Left renal cortex interstitium (tissue), 4 donors: ENCODE results near the gene DOCK2. TPM values are rescaled to one million over a fixed set of nuclear protein-coding genes. Genes with fewer than 3 reads are reported as not detected.

ENCODE experiments used
- DNase-seq, 4 donors: peaks; one replicate each; pipeline ENCODE4 v3.0.0-alpha.2; 2013; ENCODE audit warnings: low read depth in 4 of 4, low spot score in 2 of 4, missing footprints in 1 of 4
- polyA plus RNA-seq, 4 donors: library from polyadenylated mRNA; unstranded; fragments of 120-200 nt; gene quantifications; one replicate each; pipeline ENCODE4 v1.2.1, GENCODE V29; 2013; ENCODE audit not compliant: insufficient read length in 4 of 4

Gene DOCK2
- polyA plus RNA-seq, 4 donors: 2.1 to 3.4 (median 3.0) TPM

DNA sequence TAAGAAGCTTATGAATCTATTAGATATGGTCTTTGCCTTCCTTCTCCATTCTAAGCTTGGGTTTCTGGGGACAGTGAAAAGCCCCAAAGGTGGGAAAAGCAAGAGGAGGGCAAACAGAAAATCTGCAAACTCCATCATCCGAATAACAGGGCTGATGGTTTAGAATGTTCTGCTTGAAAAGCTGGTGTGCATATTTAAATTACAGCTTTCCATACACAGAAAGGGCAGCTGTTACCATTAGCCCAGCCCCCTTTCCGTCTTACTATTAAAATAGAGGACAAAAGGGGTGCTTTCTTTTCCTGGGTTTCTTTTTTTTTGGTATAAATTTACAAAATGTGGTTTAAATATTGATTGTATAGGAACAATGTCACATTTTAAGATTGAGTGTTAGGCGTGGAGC is 321.2 kb downstream of the DOCK2 start:
- no peak for DNase-seq

DNA sequence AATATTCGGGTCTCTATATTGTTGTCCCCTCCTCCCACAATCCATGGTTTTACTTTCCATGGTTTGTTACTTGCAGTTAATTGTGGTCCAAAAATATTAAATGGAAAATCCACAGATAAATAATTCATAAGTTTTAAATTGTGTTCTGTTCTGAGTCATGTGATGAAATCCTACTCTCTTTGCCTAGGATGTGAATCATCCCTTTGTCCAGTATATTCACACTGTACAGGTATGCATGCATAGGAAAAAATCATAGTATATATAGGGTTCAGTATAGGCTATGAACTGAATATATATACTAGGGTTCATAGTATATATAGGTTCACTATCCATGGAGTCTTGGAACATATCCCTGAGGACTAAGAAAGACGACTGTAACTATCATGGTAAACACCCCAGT is 323.6 kb downstream of the DOCK2 start:
- DNase-seq: no peak

DNA sequence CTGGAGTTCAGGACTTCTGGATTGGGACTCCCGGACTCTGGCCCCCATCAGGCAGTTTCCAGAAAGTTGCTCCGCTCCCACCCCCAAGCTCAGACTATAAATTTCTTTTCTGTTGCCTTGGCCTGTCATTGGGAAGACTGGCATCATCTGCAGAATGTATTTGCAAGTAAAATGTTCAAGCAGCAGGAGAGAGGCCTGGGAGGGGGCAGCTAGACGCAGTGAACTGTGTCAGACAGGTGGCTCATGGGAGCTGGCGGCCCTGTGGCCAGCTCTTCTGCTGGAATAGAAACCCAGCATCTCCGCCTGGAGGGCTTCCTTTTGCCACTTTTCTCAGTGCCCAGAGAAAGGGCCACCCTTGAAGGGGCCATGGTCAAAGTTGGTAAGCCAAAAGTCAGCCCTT is 327.2 kb downstream of the DOCK2 start:
- no peak for DNase-seq

DNA sequence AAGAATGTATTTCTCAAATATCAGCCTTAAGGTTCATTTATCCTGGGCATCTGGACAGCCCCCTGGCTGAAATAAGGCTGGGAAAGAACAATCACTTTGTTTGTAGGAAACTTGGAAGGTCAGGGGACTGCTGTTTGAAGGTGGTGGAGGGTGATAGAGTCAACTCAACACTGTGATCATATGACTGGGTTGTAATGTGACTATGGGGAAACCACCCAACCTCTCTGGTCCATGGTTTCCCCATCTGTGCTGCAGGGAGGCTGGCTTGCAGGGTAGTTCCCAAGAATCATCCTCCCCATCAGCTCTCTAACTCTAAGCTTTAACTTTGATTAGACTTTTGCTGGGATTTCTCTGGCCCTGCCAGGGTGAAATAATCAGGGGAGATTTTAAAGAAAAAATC is 333.3 kb downstream of the DOCK2 start:
- no peak for DNase-seq

DNA sequence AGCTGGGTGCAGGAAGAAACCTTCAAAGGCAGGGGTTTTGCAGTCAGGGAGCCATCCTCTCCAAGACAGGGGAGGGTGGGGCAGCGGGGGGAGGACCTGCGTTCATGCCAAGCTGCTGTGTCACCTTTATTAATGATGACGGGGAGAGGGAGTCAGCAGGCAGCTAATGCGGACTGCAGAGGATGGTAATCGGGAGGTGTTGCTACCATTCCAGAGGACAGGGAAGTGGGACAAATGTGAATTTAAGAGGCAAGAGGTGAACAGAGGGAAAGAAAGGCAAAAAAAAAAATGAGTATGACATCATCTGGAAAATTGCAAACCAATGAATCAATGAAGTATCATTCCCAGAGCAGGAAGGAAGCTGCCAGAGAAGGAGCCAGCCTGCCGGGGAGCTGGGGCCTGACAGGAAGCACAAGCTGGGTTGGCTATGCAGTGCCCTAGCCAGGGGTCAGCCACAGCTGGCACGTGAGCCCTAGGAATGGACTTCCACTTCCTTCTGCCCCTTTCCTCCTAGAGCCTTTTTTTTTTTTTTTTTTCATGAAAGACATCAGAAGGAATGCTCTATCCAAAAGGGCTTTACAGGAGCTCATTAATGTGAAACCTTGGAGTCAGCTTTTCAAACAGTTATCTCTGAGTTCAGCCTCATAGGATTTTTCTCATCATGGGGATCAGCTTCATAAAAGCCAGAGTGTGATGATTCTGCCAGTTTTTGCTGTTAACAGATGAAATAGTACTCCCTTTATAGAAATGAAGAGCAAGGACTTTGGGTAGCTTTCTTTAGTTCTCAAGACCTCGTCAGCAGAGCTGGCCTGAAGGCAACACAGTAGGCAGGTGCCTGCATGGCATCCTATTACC is 334.1 kb downstream of the DOCK2 start:
- no peak for DNase-seq

DNA sequence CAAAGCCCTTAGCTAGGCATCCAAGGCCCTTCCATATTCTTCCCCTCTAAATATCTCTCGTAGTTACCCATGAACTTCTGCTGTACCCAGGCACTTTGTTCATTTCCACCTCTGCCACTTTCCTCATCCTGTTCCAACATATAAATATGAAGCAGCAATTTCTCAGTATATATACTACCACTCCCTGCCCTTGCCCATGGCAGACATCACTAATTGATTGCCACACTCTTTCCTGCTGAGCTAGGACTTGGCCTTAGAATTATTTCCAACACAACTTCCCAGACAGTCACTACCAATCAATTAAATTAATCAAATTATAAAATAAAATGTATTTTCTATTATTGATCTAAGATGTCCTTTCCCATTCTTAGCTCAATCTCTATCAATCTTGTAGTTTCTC is 334.7 kb downstream of the DOCK2 start:
- no peak for DNase-seq

DNA sequence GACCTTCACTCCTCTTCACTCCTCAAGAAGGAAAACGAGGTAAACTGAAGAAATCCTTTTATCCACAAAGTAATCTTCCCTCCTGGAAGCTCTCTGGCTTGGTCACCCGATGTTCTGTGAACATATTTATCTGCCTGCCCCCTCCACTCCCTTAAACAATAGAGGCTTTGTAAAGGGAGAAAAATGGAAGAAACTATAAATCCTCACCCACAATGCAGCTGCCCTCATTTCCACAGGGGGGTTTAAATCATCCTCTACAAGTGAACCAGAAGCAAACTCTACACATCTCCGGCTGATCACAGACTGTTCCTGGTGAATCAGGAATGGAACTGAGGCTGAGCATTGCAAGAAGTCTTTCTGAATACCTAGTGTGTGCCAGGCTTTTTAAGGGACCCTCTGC is 336.0 kb downstream of the DOCK2 start:
- DNase-seq: no peak

DNA sequence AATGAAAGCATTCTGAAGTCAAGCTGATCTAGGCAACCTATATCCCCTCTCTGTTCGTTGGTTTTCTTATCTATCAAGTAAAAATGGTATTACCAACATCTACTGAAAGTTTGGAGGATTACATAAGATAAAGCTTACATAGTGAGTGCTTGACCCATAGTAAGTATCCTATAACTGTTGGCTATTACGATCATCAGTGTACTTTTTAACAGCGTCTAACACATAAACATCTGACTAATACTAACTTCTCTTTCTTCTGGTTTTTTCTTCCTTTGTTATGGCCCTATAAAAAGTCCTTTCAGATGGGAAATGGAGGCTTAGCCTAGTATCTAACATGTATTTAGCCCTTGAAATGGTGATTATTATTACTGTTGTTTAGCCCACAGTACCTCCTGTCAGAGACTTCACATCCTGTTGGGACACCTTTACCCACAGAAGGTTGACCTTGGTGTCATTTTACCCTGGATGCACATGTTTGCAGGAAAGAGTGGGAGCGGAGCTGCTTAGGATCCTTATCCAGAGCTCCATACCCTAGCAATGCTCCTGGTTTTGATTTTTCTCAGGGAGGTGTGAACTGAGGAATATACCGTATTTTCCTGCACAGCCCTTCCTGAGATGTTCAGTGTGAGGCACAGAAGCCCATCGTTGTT is 337.2 kb downstream of the DOCK2 start:
- no peak for DNase-seq

DNA sequence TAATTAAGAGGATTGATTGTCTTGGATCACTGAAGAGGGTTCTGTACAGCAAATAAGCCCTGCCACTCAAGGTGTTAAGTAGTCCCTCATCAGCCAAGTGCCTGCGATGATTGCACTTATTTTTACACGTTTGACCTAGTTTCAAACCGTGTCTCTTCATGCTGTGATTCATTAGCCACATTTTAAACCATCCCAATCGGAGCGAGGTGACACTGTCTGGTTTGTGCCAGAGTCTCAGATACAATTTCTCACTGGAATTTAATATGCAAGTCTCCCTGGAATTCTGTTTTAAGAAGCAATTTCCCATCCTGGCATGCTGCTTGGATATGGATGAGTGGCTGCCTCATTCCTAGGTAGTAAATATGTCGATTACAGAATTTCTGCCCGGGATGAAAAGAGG is 341.6 kb downstream of the DOCK2 start:
- no peak for DNase-seq

DNA sequence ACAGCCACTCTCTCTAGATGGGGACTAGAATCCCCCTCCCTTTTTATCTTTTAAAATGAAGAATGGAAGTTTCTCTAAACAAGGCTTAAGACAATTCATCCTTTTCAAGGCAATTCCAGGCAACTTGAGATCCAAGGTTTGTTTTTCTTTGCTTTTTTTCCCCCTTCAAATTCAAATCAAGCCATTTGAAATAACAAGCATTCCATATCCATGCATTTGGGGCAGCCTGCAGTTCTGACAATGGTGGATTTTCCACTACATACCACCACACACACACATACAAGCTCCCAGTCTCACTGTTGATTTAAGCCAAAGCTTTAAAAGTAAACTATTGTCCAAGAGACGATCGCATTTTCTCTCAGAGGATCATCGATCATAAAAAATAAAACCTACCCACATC is 342.8 kb downstream of the DOCK2 start:
- DNase-seq: no peak

DNA sequence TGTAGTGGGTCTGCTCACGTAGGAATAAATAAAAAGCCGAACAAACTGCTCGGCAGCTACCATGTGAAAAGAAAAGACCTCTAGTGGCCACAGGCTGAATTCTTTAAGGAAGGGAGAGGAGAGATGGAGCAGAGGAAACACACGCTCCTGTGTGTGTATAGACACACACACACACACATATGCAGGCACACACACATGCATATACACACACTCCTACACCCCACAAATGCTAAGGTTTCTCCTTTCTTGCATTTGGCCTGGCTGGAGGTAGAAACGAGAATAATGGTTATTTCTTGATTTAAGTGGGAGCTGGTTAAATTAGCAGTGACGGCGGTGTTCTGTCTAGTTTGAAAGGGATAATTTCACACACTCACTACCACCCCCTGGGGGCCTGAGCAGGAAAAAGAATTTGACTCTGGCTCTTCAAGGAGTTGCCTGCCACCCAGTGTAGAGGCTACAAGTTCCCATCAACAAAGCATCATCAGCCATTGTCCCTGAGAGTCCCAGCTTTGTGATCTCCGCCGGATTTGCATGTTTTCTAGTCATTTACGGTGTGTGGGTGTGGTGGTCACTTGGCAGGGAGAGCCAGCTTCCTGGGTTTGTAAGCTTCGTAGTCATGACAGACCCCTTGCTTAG is 343.5 kb downstream of the DOCK2 start, which contains the start of gene INSYN2B:
Gene INSYN2B (minus strand): TSS at position 78 of the 636 bp plus-strand sequence. CDS start 96,597 bp downstream, outside the sequence.
- DNase-seq: peak; percentile 80 to 96 (median 84)

DNA sequence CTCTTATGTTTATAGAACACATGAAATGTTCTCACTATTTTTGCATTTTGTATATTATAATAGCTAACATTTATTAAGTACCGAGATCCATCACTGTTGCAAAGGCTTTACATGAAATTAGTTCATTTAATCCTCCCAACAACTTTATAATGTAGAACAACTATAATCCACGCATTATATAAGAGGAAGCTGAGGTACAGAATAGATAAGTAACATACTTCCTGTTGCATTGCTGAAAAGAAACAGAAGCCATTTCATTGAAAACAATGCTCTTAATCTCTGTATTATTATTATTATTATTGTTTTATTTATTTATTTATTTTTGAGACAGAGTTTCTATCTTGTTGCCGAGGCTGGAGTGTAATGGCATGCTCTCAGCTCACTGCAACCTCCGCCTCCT is 351.1 kb downstream of the DOCK2 start:
- no peak for DNase-seq

DNA sequence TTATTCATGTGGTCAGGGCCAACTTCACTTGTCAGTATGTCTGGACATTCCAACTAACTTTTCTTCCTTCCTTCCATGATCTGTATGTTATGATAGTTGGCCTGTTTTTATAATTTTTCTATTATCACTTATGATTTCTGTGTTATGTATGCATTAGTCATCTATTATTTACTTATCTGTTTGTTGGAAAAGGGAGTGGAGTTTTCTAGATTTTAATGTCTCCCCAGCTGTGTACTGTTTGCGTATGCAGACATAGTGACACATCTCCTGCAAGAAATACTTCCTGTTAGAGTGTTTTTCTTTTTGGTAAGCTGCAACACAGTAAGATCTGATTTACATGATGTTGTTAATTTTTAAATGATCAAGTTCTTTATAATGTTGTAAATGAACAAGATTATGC is 351.9 kb downstream of the DOCK2 start:
- DNase-seq: no peak

DNA sequence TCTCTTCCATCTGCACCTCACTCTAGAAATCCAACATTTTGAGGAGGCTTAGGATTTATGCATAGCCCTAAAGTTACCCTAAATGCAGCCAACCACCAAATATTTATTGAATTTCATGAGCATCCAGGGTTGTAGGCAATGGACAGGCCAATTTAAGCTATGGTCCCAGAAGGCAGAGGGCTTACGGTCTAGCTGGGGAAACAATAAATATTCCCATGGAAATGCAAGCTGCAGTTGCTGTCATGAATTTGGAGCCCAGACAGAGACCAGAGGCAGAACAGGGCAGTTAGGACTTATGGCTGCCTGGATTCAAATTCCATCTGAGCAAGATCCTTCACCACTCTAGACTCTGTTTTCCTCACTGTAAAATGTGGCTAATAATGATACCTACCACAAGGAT is 352.3 kb downstream of the DOCK2 start:
- DNase-seq: no peak

DNA sequence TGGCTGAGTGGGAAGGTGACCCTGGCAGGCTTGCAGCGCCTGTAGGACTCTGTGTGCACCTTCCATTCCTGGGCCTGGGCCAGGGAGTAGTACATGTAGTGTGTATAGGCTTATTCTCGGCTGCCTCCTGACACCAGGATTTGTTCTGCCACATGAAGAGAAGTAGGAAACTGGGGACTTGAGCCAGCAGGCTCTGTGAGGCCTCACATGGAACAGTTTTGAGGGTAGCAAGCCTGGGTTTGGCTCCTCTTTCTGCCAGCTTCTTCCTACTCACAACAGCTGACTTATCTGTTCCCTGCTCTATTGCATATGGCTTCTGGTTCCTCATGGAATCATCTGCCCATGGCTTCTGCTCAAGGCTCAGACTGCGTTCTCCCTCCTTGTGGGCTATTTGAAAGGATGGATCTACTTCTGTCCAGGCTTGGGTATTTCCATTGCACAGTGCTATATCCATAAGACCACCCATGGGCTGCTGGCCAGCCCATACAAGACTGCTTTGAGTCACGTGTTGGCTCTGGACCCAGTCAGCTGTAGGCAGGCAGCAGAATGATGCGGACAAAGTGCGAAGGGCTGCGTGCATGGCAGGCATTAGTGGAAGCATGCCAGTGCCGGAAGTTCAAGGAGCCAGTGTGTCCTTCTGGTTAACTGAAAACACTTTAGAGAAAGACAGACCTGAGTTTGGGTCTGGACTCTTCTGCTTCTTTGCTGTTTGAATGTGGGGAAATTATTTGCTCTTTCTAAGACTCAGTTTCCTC is 354.2 kb downstream of the DOCK2 start:
- DNase-seq: no peak

DNA sequence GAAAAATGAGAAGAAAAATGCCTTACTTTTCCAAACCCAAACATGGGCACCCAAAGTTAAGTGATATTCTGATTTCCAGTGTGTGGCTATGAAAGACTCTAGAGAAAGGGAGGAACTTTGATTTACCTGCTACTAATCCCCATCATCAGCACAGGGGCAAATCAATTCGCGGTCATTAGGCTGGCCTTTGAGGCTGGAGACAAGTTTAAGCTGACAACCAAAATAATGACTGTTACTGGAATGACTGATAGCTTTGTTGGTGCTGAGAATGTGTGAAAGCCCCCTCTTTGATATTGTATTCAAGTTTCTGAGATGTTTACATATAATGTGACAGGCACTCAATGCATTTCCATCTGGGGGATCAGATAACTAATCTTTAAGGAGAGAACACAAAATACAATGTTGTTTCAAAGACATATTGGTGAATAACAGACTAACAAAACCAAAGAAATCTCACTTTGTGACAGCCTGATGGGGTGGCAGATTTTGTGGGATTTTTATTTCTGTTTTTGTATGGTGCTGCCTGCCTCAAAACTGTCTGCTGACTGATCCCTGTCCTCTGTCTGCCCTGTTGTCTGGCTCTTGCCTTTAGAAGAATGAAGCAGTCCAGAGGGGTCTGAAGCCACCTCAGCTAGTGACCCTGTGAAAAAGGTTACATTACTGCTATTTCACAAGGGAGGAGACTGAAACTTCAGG is 355.9 kb downstream of the DOCK2 start:
- no peak for DNase-seq

DNA sequence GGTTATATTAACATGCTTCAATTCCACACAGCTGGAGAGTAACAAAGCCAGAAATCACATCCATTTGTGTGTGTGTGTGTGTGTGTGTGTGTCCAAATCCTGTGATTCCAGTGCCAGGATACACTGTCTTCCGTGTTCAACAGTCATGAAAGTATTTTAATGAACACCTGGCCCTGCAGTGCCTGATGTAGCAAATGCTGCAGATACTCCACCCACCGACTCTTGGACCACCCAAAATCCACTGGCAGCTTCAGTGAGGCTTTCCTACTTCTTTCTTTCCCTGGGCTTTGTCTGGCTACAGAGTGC is 356.4 kb downstream of the DOCK2 start:
- DNase-seq: no peak

DNA sequence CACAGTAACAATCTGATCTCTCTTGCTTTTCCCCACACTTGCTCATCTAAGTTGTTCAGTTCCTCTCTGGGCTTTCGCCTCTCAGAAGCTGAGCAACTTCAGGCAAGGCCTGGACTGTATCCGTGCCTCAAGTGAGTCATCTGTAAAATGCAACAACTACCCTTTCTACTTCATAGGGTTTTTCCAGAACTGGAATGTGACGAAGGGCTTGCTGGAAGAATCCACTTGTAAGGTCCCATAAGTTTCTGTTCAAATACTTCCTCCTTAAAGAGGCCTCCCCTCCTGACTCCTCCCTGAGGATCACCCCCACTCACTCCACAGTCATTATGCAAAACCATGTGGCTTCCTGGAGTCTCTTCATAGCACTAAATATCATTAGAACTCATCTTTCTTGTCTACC is 360.7 kb downstream of the DOCK2 start:
- DNase-seq: no peak

DNA sequence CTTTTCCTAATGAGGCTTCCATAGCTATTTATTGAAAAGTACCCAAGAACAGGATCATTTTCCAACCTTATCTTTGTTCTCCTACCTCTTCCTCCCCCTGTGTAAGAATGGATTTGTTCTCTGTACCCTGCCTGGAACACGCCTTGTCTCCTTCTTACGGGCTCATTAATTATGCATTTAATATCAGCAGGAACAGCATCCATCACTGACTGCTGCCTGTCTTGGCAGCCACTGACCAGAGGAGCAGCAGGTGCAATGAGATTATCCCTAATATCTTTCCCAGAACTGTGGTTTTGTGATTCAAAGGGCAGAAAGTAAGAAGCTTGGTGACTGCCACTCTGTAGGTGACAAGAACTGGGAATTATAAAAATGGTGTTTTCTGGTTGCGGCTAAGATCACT is 362.5 kb downstream of the DOCK2 start:
- DNase-seq: no peak

DNA sequence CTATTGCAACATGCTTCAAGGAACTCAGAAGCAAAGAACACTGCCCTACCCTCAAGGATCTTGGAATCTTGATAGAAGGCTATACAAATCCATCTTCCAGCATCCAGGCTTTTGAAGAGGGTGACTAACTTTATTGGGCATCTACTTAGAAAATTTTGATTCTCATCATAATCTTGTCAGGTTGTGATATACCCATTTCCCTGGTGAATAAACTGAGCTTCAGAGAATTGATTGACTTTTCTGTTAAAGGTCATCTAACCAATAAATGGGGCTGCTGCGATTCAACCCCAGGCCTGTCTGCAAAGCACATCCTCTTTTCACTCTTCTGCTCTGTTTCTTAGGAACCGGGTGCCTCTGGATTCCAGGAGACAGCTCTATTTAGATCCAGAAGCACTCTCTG is 363.1 kb downstream of the DOCK2 start:
- DNase-seq: no peak

DNA sequence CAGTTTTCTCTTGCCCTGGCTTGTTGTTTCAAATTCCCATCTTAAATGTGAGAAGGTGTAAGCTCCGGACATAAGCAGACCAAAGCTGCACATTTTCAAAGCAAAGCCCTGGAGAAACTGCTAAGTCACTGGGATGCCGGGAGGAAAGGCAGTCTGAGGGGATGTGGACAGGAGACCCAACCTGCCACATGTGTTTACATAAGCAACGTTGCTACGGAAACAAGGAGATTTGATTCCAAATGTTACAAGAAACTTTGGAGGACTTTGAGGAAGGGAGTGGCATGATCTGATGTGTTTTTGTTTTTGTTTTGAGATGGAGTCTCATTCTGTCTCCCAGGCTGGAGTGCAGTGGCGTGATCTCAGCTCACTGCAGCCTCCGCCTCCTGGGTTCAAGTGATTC is 368.9 kb downstream of the DOCK2 start:
- no peak for DNase-seq
